Gastrocnemius medialis (tissue), 4 donors: Measurements from ENCODE around the gene RARG. TPM values are rescaled to one million over a fixed set of nuclear protein-coding genes. Genes with fewer than 3 reads are reported as not detected.

Source experiments
- ATAC-seq, 2 donors: fragments of 150-250 bp; one replicate each; pipeline ENCODE4 v1.9.1; 2016
- DNase-seq, 2 donors: peaks; one replicate each; pipeline ENCODE4 v3.0.0-alpha.2; 2019
- H3K27ac ChIP-seq, 4 donors: fragments of 200-600 bp; sonication (generic); 1 replicate in 1 of 4; 2 replicates in 3 of 4; pipeline ENCODE4 v1.5.1; 2016 to 2018; ENCODE audit warnings: mild to moderate bottlenecking in 2 of 4, moderate library complexity in 1 of 4
- H3K27me3 ChIP-seq, 3 donors: fragments of 200-600 bp; sonication (generic) in 2 of 3; 1 replicate in 1 of 3; 2 replicates in 2 of 3; pipeline versions ENCODE4 v1.5.1 to v1.6.0; 2016 to 2019; ENCODE audit warnings: mild to moderate bottlenecking in 1 of 3, moderate library complexity in 1 of 3
- H3K36me3 ChIP-seq, 2 donors: fragments of 200-600 bp; sonication (generic) in 1 of 2; one replicate each; pipeline ENCODE4 v1.5.1; 2017 to 2018
- H3K4me1 ChIP-seq, 2 donors: fragments of 200-600 bp; sonication (generic) in 1 of 2; one replicate each; pipeline ENCODE4 v1.5.1; 2016 to 2017; ENCODE audit warnings: mild to moderate bottlenecking in 2 of 2
- H3K4me3 ChIP-seq, 4 donors: fragments of 200-600 bp; sonication (generic) in 3 of 4; 1 replicate in 1 of 4; 2 replicates in 3 of 4; pipeline ENCODE4 v1.5.1; 2016 to 2019; ENCODE audit warnings: mild to moderate bottlenecking in 2 of 4
- H3K9me3 ChIP-seq, 3 donors: fragments of 200-600 bp; sonication (generic) in 2 of 3; 1 replicate in 1 of 3; 2 replicates in 2 of 3; pipeline ENCODE4 v1.5.1; 2016 to 2019
- CTCF ChIP-seq, 5 experiments: fragments of 450-650 bp in 3 of 5; fragments of 200-600 bp in 2 of 5; sonication (generic) in 2 of 5; IDR thresholded peaks in 4 of 5; conservative IDR thresholded peaks in 1 of 5; 1 replicate in 4 of 5; 2 replicates in 1 of 5; pipeline ENCODE4 v1.5.1; 2016 to 2019; ENCODE audit warnings: antibody characterized with exemption in 5 of 5, mild to moderate bottlenecking in 3 of 5, moderate library complexity in 3 of 5
- POLR2A ChIP-seq, 2 donors: fragments of 450-650 bp; IDR thresholded peaks; one replicate each; pipeline ENCODE4 v1.6.1; 2017; ENCODE audit warnings: antibody characterized with exemption in 2 of 2, mild to moderate bottlenecking in 2 of 2, moderate library complexity in 2 of 2
- in situ Hi-C, 4 donors: fragments of 200-750 bp; cut with MboI; loops; one replicate each; pipeline versions ENCODE4 v1.15.0 to v1.8.0; 2017; ENCODE audit warnings: low sequenced_read_pairs in 4 of 4
- intact Hi-C: fragments of 100-400 bp; cut with DNase I; formaldehyde crosslinking; loops from one replicate; pipeline ENCODE4 v1.15.1; 2023; ENCODE audit warnings: low total_unique reads
- total RNA-seq, 4 donors: library from RNA; depleted of rRNA; stranded (reverse); fragments of >200 nt; gene quantifications; one replicate each; pipeline versions ENCODE4 v1.1.0 to v1.2.3, GENCODE V29; 2016

The RARG gene
- total RNA-seq, 4 donors from 2014 or later, result 4.2 to 5.8 (median 4.9) TPM

DNA sequence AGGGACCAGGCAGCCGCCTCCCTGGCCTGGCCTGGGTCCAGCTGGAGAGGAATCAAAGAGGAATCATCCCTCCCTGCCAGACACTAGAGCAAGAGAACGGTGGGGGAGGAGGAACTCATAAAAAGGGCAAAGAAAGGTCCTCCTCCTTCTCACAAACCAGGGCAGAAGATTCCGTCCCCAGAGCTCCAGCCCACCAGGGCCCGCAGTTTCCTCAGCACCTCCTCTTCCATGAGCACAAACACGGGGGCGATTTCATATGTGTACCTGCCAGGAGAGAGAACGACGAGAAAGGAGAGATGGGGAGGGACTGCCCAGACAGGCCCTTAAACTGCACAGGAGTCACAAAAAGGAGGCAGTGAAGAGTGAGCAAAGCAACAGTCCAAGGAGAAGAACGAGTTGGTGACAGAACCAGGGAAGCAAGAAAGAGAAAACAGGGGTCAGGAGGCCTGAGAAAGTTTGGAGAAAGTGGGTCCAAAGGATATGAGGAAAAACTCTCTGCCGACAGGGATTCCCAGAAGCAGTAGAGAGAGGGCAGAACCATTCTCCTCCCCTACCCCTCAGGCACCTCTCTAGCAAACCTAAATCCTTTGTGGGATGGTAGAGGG lies 60.2 kb downstream of the RARG start:
- intact Hi-C loops, result no loop called here

DNA sequence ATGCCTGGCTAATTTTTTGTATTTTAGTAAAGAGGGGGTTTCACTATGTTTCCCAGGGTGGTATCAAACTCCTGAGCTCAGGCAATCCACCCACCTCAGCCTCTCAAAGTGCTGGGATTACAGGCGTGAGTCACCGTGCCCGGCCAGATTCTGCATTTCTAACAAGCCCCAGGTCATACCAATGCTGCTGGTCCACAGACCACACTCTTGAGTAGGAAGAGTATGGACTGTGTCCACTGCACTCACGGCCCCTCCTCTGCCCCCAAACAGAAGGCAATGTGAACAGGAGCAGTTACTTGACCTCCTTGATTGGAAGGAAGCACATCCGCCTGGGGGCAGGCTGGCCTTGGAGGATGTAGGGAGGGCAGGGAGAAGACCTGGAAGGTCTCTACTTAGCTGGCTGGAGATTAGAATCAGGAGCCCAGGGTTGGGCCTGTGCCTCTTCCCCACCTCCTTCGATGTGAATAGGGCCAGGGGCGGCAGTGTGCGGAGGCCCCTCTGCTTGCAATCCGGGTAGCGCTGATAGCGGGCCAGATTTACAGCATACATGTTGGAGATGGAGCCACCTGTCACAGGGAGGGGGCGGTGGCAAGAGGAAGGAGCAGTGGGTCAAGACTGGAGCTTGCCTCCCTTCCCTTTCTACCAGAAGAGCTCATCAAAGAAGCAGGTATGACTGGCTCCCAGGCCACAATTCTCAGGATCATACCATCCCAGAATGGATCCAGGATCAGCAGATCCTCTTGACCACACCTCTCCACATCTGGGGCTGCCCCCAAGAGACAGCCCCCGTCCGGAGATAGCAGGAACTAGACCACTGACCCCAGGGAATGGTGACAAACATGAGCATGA lies 60.9 kb downstream of the RARG start:
- H3K27me3 ChIP-seq, result no peaks in the 10 kb centered on the region
- H3K9me3 ChIP-seq, result no peaks in the 10 kb centered on the region
- no peaks in the 10 kb centered on the region for H3K36me3 ChIP-seq
- intact Hi-C loops (no loop called here), in situ Hi-C loops (no loop called here)
- no peaks in the 10 kb centered on the region for H3K4me1 ChIP-seq
- ATAC-seq (no peak), DNase-seq (no peak)
- no peak overlapping the region for H3K4me3 ChIP-seq
- TF ChIP-seq POLR2A (IDR thresholded peaks at IDR 0.05) (no peak), CTCF (IDR thresholded peaks at IDR 0.05 in 4 of 5, conservative IDR thresholded peaks at IDR 0.05 in 1 of 5) (no peak)
- H3K27ac ChIP-seq, result no peak overlapping the region

More for the DNA sequence above, 60.2 kb downstream of the RARG start:
- no peaks in the 10 kb centered on the region for H3K4me1 ChIP-seq
- no peak for ATAC-seq
- H3K27me3 ChIP-seq, result no peaks in the 10 kb centered on the region
- H3K27ac ChIP-seq, result no peak overlapping the region
- H3K9me3 ChIP-seq, result no peaks in the 10 kb centered on the region
- no peak for DNase-seq
- H3K36me3 ChIP-seq, result no peaks in the 10 kb centered on the region
- H3K4me3 ChIP-seq, result no peak overlapping the region
- in situ Hi-C loops, result no loop called here
- no peak for TF ChIP-seq POLR2A (IDR thresholded peaks at IDR 0.05)
- TF ChIP-seq CTCF (IDR thresholded peaks at IDR 0.05 in 4 of 5, conservative IDR thresholded peaks at IDR 0.05 in 1 of 5), result no peak

DNA sequence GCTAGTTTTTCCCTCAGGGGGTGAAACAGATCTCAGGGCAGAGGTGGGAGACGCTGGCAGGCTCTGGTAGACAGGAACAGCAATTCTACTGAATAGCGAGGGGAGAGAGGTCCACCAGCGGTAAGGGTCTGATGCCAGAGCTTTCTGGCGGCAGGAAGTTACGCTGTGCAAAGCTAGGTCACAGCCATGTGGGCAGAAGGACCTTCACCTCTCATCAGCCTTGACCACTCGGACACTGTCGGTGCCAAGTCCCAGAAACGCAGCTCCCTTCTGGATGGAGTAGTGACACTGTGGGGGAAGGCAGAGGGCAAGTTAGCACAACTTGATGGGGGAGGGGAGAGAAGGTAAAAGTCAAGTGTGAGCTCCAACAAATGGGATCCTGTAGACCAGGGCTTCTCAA lies 61.8 kb downstream of the RARG start:
- ATAC-seq, result no peak
- intact Hi-C loops, result no loop called here
- in situ Hi-C loops, result no loop called here
- H3K36me3 ChIP-seq, result no peaks in the 10 kb centered on the region
- TF ChIP-seq CTCF (IDR thresholded peaks at IDR 0.05 in 4 of 5, conservative IDR thresholded peaks at IDR 0.05 in 1 of 5), result no peak
- no peak for TF ChIP-seq POLR2A (IDR thresholded peaks at IDR 0.05)
- no peaks in the 10 kb centered on the region for H3K27me3 ChIP-seq
- no peaks in the 10 kb centered on the region for H3K9me3 ChIP-seq
- no peak for DNase-seq
- H3K4me1 ChIP-seq, result no peaks in the 10 kb centered on the region
- H3K4me3 ChIP-seq, result no peak overlapping the region
- H3K27ac ChIP-seq, result no peak overlapping the region

GRCh38 chr12:53169644-53170043 lies 62.4 kb downstream of the RARG start:
- ATAC-seq (no peak), DNase-seq (no peak)
- TF ChIP-seq POLR2A (IDR thresholded peaks at IDR 0.05) (no peak), CTCF (IDR thresholded peaks at IDR 0.05 in 4 of 5, conservative IDR thresholded peaks at IDR 0.05 in 1 of 5) (no peak)
- Histone ChIP-seq H3K27me3 (no peaks in the 10 kb centered on the region), H3K4me3 (no peak overlapping the region), H3K9me3 (no peaks in the 10 kb centered on the region), H3K36me3 (no peaks in the 10 kb centered on the region), H3K4me1 (no peaks in the 10 kb centered on the region), H3K27ac (no peak overlapping the region)
- in situ Hi-C loops, result no loop called here
- intact Hi-C loops, result no loop called here
